Hepatocyte (in vitro differentiated cells): ENCODE data around the gene SLC26A3.

Source experiments
- CTCF ChIP-seq: fragments of 200-600 bp; sonication (generic); IDR thresholded peaks from 2 replicates; pipeline ENCODE4 v1.5.1; 2016; ENCODE audit warnings: antibody characterized with exemption, mild to moderate bottlenecking; ENCODE audit not compliant: poor library complexity
- EZH2 ChIP-seq: fragments of 200-600 bp; sonication (generic); IDR thresholded peaks from 2 replicates; pipeline ENCODE4 v1.6.1; 2016; ENCODE audit warnings: antibody characterized with exemption, mild to moderate bottlenecking, borderline replicate concordance
- EZH2phosphoT487 ChIP-seq: fragments of 200-600 bp; sonication (generic); IDR thresholded peaks from one replicate; pipeline ENCODE4 v1.6.1; 2018; ENCODE audit warnings: antibody characterized with exemption, mild to moderate bottlenecking, low read depth, moderate library complexity; ENCODE audit not compliant: unreplicated experiment, severe bottlenecking

GRCh38 chr7:107826451-107826850 lies 23.4 kb upstream of the SLC26A3 start:
- TF ChIP-seq CTCF (no peak), EZH2 (no peak), EZH2phosphoT487 (no peak)
